Subcutaneous adipose tissue (tissue), 4 donors: ENCODE data around the gene NAMPT. TPM values are rescaled to one million over a fixed set of nuclear protein-coding genes. Genes with fewer than 3 reads are reported as not detected.

ENCODE experiments used
- CTCF ChIP-seq: fragments of 450-650 bp; IDR thresholded peaks from one replicate; pipeline ENCODE4 v1.5.1; 2016; ENCODE audit warnings: low read depth, mild to moderate bottlenecking, control low read depth, antibody characterized with exemption, moderate library complexity
- total RNA-seq, 4 donors: library from RNA; depleted of rRNA; stranded (reverse); fragments of >200 nt; gene quantifications; one replicate each; pipeline ENCODE4 v1.1.0, GENCODE V29; 2016

NAMPT gene
- total RNA-seq: 100 to 1,000 TPM; 118 to 436 (median 356) TPM

GRCh38 chr7:106284714-106285050 lies at the start of gene NAMPT:
NAMPT (minus strand) TSS chr7:106284983; CDS start chr7:106284884, 99 bp downstream.
- no peak for TF ChIP-seq CTCF

- no peak for TF ChIP-seq CTCF
These were observed 47.4 kb upstream of the NAMPT start for GRCh38 chr7:106332201-106332600.

GRCh38 chr7:106331441-106332175 lies 46.8 kb upstream of the NAMPT start:
- TF ChIP-seq CTCF: no peak

GRCh38 chr7:106329971-106330733 lies 45.4 kb upstream of the NAMPT start:
- no peak for TF ChIP-seq CTCF

- TF ChIP-seq CTCF: no peak
These were observed 44.6 kb upstream of the NAMPT start for GRCh38 chr7:106329408-106329807.

GRCh38 chr7:106327538-106328481 lies 43.0 kb upstream of the NAMPT start:
- no peak for TF ChIP-seq CTCF
